Uterus (tissue), 2 donors: ENCODE measurements around the gene BCKDHB.

ENCODE experiments used
- CTCF ChIP-seq, 4 experiments: fragments of 200-600 bp in 2 of 4; fragments of 450-650 bp in 2 of 4; sonication (generic) in 2 of 4; IDR thresholded peaks; one replicate each; pipeline ENCODE4 v1.5.1; 2016 to 2019; ENCODE audit warnings: antibody characterized with exemption in 4 of 4, mild to moderate bottlenecking in 2 of 4, moderate library complexity in 1 of 4
- POLR2A ChIP-seq, 2 donors: fragments of 450-650 bp; IDR thresholded peaks; one replicate each; pipeline ENCODE4 v1.6.1; 2016; ENCODE audit warnings: antibody characterized with exemption in 2 of 2, mild to moderate bottlenecking in 1 of 2, moderate library complexity in 1 of 2

- TF ChIP-seq CTCF (IDR thresholded peaks at IDR 0.05) (peak in 3 of 4 experiments; percentile 35 to 38 (median 36)), POLR2A (IDR thresholded peaks at IDR 0.05) (no peak)
Observed at GRCh38 chr6:80094017-80094416, 12.5 kb upstream of the BCKDHB start.
